ENCODE data around the gene RAB8B.

- TF ChIP-seq CTCF (conservative IDR thresholded peaks at IDR 0.05; ENCODE audit: low read depth, low read length) (no peak), EZH2 (IDR thresholded peaks at IDR 0.05; ENCODE audit: low read length, unreplicated experiment) (no peak), EZH2phosphoT487 (IDR thresholded peaks at IDR 0.05; ENCODE audit: borderline replicate concordance, low read length) (no peak)
Measured at GRCh38 chr15:63218100-63218808, 28.8 kb downstream of the RAB8B start.
